Skeletal muscle tissue (tissue), 4 donors: ENCODE results near the gene EPDR1. TPM values are rescaled to one million over a fixed set of nuclear protein-coding genes. Genes with fewer than 3 reads are reported as not detected.
"Not testable (repeated sequence)": the region's sequence is repeated elsewhere in the genome, so short reads cannot be mapped to it uniquely, and the experiment has no call there.

Experiments used
- H3K27ac ChIP-seq: one replicate; pipeline ENCODE4 v1.7.0; 2013; ENCODE audit warnings: mild to moderate bottlenecking, low read depth, low read length, inconsistent platforms
- H3K27me3 ChIP-seq, 3 donors: one replicate each; pipeline ENCODE4 v1.7.0; 2013; ENCODE audit warnings: low read length in 3 of 3; ENCODE audit not compliant: control insufficient read depth in 3 of 3, insufficient read depth in 3 of 3
- H3K36me3 ChIP-seq, 3 donors: one replicate each; pipeline ENCODE4 v1.7.0; 2013; ENCODE audit warnings: low read length in 3 of 3; ENCODE audit not compliant: control insufficient read depth in 3 of 3, insufficient read depth in 3 of 3
- H3K4me1 ChIP-seq, 3 donors: one replicate each; pipeline ENCODE4 v1.7.0; 2013; ENCODE audit warnings: low read length in 3 of 3, mild to moderate bottlenecking in 3 of 3; ENCODE audit not compliant: control insufficient read depth in 3 of 3, insufficient read depth in 3 of 3
- H3K4me3 ChIP-seq, 3 donors: one replicate each; pipeline ENCODE4 v1.7.0; 2013; ENCODE audit warnings: low read length in 3 of 3
- H3K9ac ChIP-seq, 3 donors: one replicate each; pipeline ENCODE4 v1.7.0; 2013; ENCODE audit warnings: low read length in 3 of 3, mild to moderate bottlenecking in 3 of 3, moderate library complexity in 2 of 3, low read depth in 1 of 3
- H3K9me3 ChIP-seq, 3 donors: one replicate each; pipeline ENCODE4 v1.7.0; 2013; ENCODE audit warnings: low read length in 3 of 3; ENCODE audit not compliant: control insufficient read depth in 3 of 3
- total RNA-seq: library from RNA; depleted of rRNA; stranded (reverse); fragments of >200 nt; gene quantifications from one replicate; pipeline ENCODE4 v1.2.3, GENCODE V29; 2014
- donor health status: Osteomylitis.

EPDR1 gene
- total RNA-seq, 1 donor from 2014 or later, result 63.2 TPM

- Histone ChIP-seq H3K4me3 (no peak overlapping the region), H3K36me3 (peaks cover 3 to 32% (median 21%) of the 10 kb centered on the region in 3 donors), H3K9me3 (no peaks in the 10 kb centered on the region), H3K27ac (no peak overlapping the region), H3K9ac (no peak overlapping the region), H3K4me1 (peaks cover 30 to 34% (median 32%) of the 10 kb centered on the region in 3 donors), H3K27me3 (no peaks in the 10 kb centered on the region)
Observed at GRCh38 chr7:37947138-37947940, 26.9 kb downstream of the EPDR1 start.

- Histone ChIP-seq H3K9ac (no peak overlapping the region), H3K27me3 (no peaks in the 10 kb centered on the region), H3K36me3 (peaks cover 7 to 33% (median 25%) of the 10 kb centered on the region in 3 donors), H3K27ac (no peak overlapping the region), H3K4me1 (peaks cover 26 to 30% (median 29%) of the 10 kb centered on the region in 3 donors), H3K4me3 (no peak overlapping the region), H3K9me3 (no peaks in the 10 kb centered on the region)
Observed at GRCh38 chr7:37947941-37948210, 27.4 kb downstream of the EPDR1 start.

GRCh38 chr7:37952240-37952639 lies 31.8 kb downstream of the EPDR1 start:
- peaks cover 7 to 33% (median 25%) of the 10 kb centered on the region in 3 donors for H3K36me3 ChIP-seq
- no peak overlapping the region for H3K9ac ChIP-seq
- H3K4me3 ChIP-seq, result no peak overlapping the region
- no peaks in the 10 kb centered on the region for H3K9me3 ChIP-seq
- H3K4me1 ChIP-seq, result peaks cover 5 to 9% (median 7%) of the 10 kb centered on the region in 3 donors
- H3K27ac ChIP-seq, result no peak overlapping the region
- no peaks in the 10 kb centered on the region for H3K27me3 ChIP-seq

- H3K9ac ChIP-seq, H3K27ac ChIP-seq, H3K4me1 ChIP-seq, H3K4me3 ChIP-seq, H3K27me3 ChIP-seq, H3K9me3 ChIP-seq: not testable (repeated sequence)
- peaks cover 7 to 28% (median 25%) of the 10 kb centered on the region in 3 donors for H3K36me3 ChIP-seq
Observed at GRCh38 chr7:37954217-37954616, 33.8 kb downstream of the EPDR1 start.

GRCh38 chr7:37956791-37957190 lies 36.4 kb downstream of the EPDR1 start:
- Histone ChIP-seq H3K9ac (no peak overlapping the region), H3K9me3 (no peaks in the 10 kb centered on the region), H3K4me1 (no peaks in the 10 kb centered on the region), H3K4me3 (no peak overlapping the region), H3K27me3 (no peaks in the 10 kb centered on the region), H3K27ac (no peak overlapping the region), H3K36me3 (peaks cover 6 to 9% (median 7%) of the 10 kb centered on the region in 3 donors)

GRCh38 chr7:37957221-37957970 lies 37.0 kb downstream of the EPDR1 start:
- Histone ChIP-seq H3K27ac (no peak overlapping the region), H3K4me1 (no peaks in the 10 kb centered on the region), H3K27me3 (no peaks in the 10 kb centered on the region)

GRCh38 chr7:37960483-37960882 lies 40.0 kb downstream of the EPDR1 start:
- Histone ChIP-seq H3K4me1 (no peaks in the 10 kb centered on the region), H3K4me3 (no peak overlapping the region), H3K27ac (no peak overlapping the region), H3K9ac (no peak overlapping the region), H3K9me3 (no peaks in the 10 kb centered on the region), H3K36me3 (no peaks in the 10 kb centered on the region), H3K27me3 (no peaks in the 10 kb centered on the region)

More at GRCh38 chr7:37957221-37957970, 37.0 kb downstream of the EPDR1 start:
- no peak overlapping the region for H3K4me3 ChIP-seq
- peaks cover under 1 to 4% (median 3%) of the 10 kb centered on the region in 3 donors for H3K36me3 ChIP-seq
- H3K9me3 ChIP-seq, result no peaks in the 10 kb centered on the region
- no peak overlapping the region for H3K9ac ChIP-seq

- H3K9me3 ChIP-seq, result no peaks in the 10 kb centered on the region
- H3K9ac ChIP-seq, result no peak overlapping the region
- no peaks in the 10 kb centered on the region for H3K27me3 ChIP-seq
- no peaks in the 10 kb centered on the region for H3K36me3 ChIP-seq
- H3K4me3 ChIP-seq, result no peak overlapping the region
- no peaks in the 10 kb centered on the region for H3K4me1 ChIP-seq
- no peak overlapping the region for H3K27ac ChIP-seq
Observed at GRCh38 chr7:37961251-37961650, 40.8 kb downstream of the EPDR1 start.

GRCh38 chr7:37964196-37964595 lies 43.8 kb downstream of the EPDR1 start:
- Histone ChIP-seq H3K27me3 (no peaks in the 10 kb centered on the region), H3K36me3 (no peaks in the 10 kb centered on the region), H3K9me3 (no peaks in the 10 kb centered on the region), H3K27ac (no peak overlapping the region), H3K4me3 (no peak overlapping the region), H3K9ac (no peak overlapping the region), H3K4me1 (no peaks in the 10 kb centered on the region)

GRCh38 chr7:37970211-37970610 lies 49.8 kb downstream of the EPDR1 start:
- H3K27me3 ChIP-seq, result no peaks in the 10 kb centered on the region
- H3K36me3 ChIP-seq, result no peaks in the 10 kb centered on the region
- H3K27ac ChIP-seq, result no peak overlapping the region
- H3K9me3 ChIP-seq, result no peaks in the 10 kb centered on the region
- no peak overlapping the region for H3K9ac ChIP-seq
- no peaks in the 10 kb centered on the region for H3K4me1 ChIP-seq
- H3K4me3 ChIP-seq, result no peak overlapping the region
